Panc1 (cell line): ENCODE results near the gene TP53TG3.
"Not testable (repeated sequence)": the region's sequence is repeated elsewhere in the genome, so short reads cannot be mapped to it uniquely, and the experiment has no call there.

ENCODE experiments used
- POLR2AphosphoS5 ChIP-seq: IDR thresholded peaks from 2 replicates; pipeline ENCODE4 v1.6.1; 2012; ENCODE audit warnings: mild to moderate bottlenecking, low read depth, low read length, moderate library complexity
- TCF7L2 ChIP-seq: IDR thresholded peaks from 2 replicates; pipeline ENCODE4 v1.6.1; 2011; ENCODE audit warnings: mild to moderate bottlenecking, low read depth, low read length, inconsistent platforms
- TF ChIP-seq, protein P1 (sequence below): fragments of 450-650 bp; IDR thresholded peaks from 2 replicates; pipeline ENCODE4 v1.5.1; 2017; ENCODE audit warnings: mild to moderate bottlenecking

DNA sequence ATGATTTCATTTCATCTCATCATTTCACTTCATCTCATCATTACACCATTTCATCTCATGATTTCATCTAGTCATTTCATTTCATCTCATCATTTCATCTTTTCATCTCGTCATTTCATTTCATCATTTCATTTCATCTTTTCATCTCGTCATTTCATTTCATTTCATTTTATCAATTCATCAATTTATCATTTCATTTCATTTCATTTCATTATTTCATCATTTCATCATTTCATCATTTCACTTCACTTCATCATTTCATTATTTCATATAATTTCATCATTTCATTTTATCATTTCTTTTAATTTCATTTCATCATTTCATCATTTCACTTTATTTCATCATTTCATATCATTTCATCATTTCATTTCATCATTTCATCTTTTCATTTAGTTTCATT lies 29.2 kb downstream of the TP53TG3 start:
- TF ChIP-seq, protein P1, sequence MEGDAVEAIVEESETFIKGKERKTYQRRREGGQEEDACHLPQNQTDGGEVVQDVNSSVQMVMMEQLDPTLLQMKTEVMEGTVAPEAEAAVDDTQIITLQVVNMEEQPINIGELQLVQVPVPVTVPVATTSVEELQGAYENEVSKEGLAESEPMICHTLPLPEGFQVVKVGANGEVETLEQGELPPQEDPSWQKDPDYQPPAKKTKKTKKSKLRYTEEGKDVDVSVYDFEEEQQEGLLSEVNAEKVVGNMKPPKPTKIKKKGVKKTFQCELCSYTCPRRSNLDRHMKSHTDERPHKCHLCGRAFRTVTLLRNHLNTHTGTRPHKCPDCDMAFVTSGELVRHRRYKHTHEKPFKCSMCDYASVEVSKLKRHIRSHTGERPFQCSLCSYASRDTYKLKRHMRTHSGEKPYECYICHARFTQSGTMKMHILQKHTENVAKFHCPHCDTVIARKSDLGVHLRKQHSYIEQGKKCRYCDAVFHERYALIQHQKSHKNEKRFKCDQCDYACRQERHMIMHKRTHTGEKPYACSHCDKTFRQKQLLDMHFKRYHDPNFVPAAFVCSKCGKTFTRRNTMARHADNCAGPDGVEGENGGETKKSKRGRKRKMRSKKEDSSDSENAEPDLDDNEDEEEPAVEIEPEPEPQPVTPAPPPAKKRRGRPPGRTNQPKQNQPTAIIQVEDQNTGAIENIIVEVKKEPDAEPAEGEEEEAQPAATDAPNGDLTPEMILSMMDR, result not testable (repeated sequence)
- TF ChIP-seq POLR2AphosphoS5, TCF7L2: not testable (repeated sequence)
